Stimulated activated naive CD8-positive, alpha-beta T cell treated with anti-CD3 and anti-CD28 coated beads, Interleukin-15, Interleukin-2, amounts not matched to agents 100 U/mL and 50 U/mL, for 24 hours (primary cell): ENCODE measurements around the gene ISY1.
"Not testable (repeated sequence)": the region's sequence is repeated elsewhere in the genome, so short reads cannot be mapped to it uniquely, and the experiment has no call there.

Experiments used
- ATAC-seq: fragments of 150-1000 bp; cut with Tn5 transposase; one replicate; pipeline ENCODE4 v1.10.0; 2021
- DNase-seq: peaks from one replicate; pipeline ENCODE4 v3.0.0; 2021

ISY1 gene

GRCh38 chr3:129160891-129161859 lies at the start of gene ISY1:
Gene ISY1 (minus strand): TSS chr3:129161063. CDS start chr3:129160975, 88 bp downstream.
- DNase-seq: peak; percentile 83
- ATAC-seq: peak; percentile 82

DNA sequence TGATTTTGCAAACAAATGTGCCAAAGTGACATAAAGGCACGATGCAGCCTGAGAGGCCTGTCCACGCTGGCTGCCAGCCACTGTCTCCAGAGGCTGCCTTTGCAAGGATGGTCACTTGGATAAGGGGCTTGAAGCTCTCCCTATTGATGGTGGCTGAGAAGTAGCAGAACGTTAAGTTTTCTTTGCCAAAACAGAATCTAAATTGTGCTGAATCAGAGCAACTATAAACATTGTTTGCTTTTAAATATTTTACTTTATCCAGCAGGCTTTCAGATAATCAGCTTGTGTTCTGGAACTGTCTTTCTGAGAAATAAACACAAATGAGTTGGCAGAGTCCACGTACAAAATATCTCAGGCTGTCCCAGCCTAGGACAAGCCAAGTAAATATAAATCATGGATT lies 46.6 kb upstream of the ISY1 start:
- DNase-seq: no peak
- ATAC-seq: no peak

DNA sequence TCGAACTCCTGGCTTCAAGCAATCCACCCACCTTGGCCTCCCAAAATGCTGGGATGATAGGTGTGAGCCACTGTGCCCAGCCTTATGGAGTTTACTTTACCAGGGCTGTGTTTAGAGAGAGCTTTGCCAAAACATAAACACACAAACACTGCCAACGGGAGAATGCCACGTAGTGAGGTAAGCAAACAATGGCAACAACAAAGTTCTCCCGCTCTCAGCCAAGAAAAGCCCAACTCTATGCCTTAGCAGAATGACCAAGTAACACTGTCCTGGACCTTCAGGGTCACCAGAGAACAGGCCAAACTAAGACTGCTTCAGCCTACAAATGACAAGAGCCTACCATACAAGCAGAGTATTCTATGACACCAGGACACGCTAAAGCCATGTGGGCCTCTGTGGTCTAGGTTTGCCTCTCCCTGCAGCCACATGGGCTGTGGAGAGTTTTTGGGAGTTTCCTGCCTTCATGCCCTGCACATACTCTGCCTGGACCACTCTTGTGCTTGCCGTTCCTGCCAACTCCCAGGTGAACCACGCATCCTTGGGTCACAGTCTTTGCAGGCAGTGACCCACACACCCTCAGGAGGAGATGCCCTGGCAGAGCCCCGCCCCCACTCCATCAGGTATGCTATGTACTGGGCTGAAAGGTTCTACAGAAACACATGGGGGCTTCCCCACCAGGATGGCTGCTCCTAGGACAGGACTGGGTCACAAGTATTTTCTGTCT lies 44.4 kb upstream of the ISY1 start:
- ATAC-seq: peak; percentile 14

GRCh38 chr3:129204473-129204872 lies 43.6 kb upstream of the ISY1 start:
- no peak for DNase-seq

More for the DNA sequence above, 44.4 kb upstream of the ISY1 start:
- DNase-seq: no peak

GRCh38 chr3:129199366-129199765 lies 38.5 kb upstream of the ISY1 start:
- ATAC-seq (no peak), DNase-seq (no peak)

More at GRCh38 chr3:129204473-129204872, 43.6 kb upstream of the ISY1 start:
- ATAC-seq: no peak

GRCh38 chr3:129197321-129197720 lies 36.5 kb upstream of the ISY1 start:
- DNase-seq: no peak
- no peak for ATAC-seq

- no peak for ATAC-seq
- DNase-seq: no peak
These were observed 35.7 kb upstream of the ISY1 start for GRCh38 chr3:129196601-129197000.

- ATAC-seq: peak; percentile 86
- no peak for DNase-seq
These were observed 34.9 kb upstream of the ISY1 start for GRCh38 chr3:129195731-129196256.

DNA sequence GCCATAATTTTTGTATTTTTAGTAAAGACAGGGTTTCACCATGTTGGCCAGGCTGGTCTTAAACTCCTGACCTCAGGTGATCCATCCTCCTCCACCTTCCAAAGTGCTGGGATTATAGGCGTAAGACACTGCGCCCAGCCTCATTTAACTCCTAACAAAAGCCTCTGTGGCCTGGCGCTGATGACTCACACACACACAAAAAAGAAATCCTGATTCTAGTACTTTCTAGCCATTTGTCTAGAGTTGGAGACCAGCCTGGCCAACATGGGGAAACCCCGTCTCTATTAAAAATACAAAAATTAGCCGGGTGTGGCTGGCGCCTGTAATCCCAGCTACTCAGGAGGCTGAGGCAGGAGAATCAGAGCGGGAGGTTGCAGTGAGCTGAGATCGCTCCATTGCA lies 28.9 kb upstream of the ISY1 start:
- DNase-seq, ATAC-seq: not testable (repeated sequence)

- ATAC-seq: no peak
- DNase-seq: no peak
These were observed 27.0 kb upstream of the ISY1 start for GRCh38 chr3:129187857-129188256.

- ATAC-seq (no peak), DNase-seq (no peak)
These were observed 24.9 kb upstream of the ISY1 start for GRCh38 chr3:129185783-129186182.

DNA sequence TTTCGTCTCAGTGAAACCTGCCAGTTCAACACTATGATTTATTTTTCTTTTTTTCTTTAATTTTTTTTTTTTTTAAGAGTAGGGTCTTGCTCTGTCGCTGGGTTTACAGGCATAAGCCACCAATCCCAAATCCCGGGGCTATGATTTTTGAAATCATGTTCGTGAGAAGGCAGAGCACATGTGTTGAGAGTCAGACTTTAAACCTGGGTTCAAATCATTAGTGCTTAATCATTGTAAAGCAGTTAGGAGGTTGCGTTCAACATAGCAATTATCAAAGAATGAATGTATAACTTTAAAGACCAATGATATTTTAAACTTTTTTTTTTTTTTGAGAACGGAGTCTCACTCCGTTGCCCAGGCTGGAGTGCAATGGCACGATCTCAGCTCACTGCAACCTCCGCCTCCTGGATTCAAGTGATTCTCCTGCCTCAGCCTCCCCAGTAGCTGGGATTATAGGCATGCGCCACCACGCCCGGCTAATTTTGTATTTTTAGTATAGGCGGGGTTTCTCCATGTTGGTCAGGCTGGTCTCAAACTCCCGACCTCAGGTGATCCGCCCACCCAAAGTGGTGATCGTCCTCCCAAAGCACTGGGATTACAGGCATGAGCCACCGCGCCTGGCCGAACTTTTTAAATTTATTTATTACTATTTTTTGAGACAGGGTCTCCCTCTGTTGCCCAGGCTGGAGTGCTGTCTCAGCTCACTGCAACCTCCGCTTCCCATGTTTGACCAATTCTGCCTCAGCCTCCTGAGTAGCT lies 24.1 kb upstream of the ISY1 start:
- ATAC-seq, DNase-seq: not testable (repeated sequence)

DNA sequence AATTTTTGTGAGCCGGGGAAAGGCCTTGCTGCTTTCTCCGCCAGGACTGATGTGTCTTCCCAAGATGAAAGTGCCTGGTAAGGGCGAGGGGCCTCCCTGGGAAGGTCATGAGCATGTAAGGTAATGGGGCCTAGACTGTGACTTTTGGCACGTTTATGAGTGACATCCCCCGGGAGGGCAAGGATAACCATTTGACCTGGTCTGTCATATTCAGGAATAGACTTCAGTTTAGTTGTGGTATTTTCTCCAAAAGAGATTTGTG lies 23.5 kb upstream of the ISY1 start:
- ATAC-seq (peak; percentile 25), DNase-seq (peak; percentile 48)

- ATAC-seq (peak; percentile 97), DNase-seq (peak; percentile 95)
These were observed 22.9 kb upstream of the ISY1 start, which contains the start of gene CNBP for GRCh38 chr3:129183569-129184395. Gene CNBP (minus strand): TSS chr3:129183896. CDS start chr3:129171757, 12,139 bp downstream.

DNA sequence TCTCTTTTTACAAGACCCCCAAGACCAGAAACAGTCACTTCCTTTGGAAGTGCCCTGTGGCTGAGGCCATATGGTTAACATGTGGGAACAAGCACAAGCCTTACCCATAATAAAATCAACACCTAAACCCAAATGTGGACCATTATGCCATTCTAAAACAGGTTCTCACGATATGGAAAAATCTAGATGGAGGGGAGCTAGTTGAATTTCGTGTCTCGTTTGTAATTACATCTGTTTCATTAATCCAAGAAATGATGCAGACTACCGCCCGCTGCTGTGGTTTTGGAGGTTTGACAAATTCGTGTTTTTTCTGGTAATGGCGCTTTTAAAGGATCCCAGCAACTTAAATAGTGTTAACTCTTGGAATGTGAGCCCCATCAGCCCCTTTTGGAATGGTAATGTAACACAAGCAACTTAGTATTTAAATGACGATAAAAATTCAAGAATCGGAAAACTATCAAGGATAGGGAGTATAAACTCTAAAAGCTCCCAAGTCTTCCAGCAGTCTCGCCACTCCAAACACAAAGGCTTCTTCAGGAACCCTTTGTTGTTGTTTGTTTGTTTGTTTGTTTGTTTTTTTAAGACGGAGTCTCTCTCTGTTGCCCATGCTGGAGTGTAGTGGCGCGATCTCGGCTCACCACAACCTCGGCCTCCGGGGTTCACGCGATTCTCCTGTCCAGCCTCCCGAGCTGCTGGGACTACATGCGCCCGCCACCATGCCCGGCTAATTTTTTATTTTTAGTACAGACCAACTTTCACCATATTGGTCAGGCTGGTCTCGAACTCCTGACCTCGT lies 21.7 kb upstream of the ISY1 start:
- ATAC-seq: no peak

DNA sequence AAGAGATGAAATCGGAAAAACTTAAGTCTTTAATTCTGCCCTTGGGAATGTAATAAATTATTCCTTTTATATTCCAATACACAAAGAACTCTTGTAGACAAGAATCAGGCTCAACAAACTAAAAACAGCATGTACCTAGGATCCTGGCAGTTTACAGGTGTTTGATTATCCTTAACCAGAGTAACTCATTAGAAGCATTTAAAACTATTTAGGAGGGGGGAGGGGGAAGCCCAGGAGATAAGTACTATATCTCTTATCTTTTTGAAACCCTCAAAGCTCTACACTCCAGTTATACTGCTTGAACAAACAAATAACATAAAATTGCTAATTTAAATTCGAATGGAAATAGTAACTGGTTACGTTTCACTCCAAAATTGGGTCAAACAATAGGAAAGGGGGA lies 21.0 kb upstream of the ISY1 start:
- ATAC-seq (no peak), DNase-seq (no peak)

More for the DNA sequence above, 21.7 kb upstream of the ISY1 start:
- no peak for DNase-seq

GRCh38 chr3:129180461-129180860 lies 19.6 kb upstream of the ISY1 start:
- DNase-seq (no peak), ATAC-seq (no peak)

DNA sequence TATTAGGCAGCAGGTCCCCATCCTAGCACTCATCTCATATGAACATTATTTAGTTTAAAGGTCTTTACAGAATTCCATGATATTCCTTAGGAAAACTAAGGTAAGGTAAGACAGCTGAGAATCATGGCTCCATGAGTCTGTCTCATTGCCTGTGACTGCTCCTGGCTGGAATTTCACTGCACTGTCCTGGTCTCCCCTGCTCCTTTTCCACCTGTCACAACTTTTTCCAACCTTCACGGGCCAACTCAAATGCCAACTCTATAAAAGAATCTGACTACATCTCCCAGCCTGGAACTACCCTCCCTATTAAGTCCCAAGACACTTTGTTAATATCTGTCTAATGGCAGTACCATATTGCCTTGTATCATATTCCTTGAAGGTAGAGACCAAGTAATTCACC lies 15.2 kb upstream of the ISY1 start:
- DNase-seq (no peak), ATAC-seq (no peak)

GRCh38 chr3:129173725-129174124 lies 12.9 kb upstream of the ISY1 start:
- ATAC-seq (no peak), DNase-seq (no peak)

GRCh38 chr3:129173206-129173605 lies 12.3 kb upstream of the ISY1 start:
- DNase-seq (no peak), ATAC-seq (no peak)
